ENCODE results near the gene PIPOX. TPM values are rescaled to one million over a fixed set of nuclear protein-coding genes. Genes with fewer than 3 reads are reported as not detected.

Gene PIPOX
- total and polyA plus RNA-seq, 2 experiments from 2014 or later: not detected

- Histone ChIP-seq H3K27me3 (replicated peaks; ENCODE audit: insufficient read depth) (no peaks in the 10 kb centered on the region), H3K4me1 (ENCODE audit: insufficient read depth) (no peaks in the 10 kb centered on the region), H3K9me2 (ENCODE audit: insufficient read depth) (no peaks in the 10 kb centered on the region), H3K4me2 (ENCODE audit: unreplicated experiment) (no peak overlapping the region), H3K4me3 (no peak overlapping the region), H2AFZ (no peak overlapping the region), H3F3A (ENCODE audit: insufficient read depth) (no peaks in the 10 kb centered on the region), H3K36me3 (ENCODE audit: low read depth) (no peaks in the 10 kb centered on the region), H3K79me2 (ENCODE audit: insufficient read depth) (no peaks in the 10 kb centered on the region), H3K9me3 (ENCODE audit: low read depth) (no peaks in the 10 kb centered on the region), H3K9ac (no peak overlapping the region), H3K27ac (no peak overlapping the region), H4K20me1 (ENCODE audit: insufficient read depth) (no peaks in the 10 kb centered on the region)
- in situ Hi-C loops (cut with MboI): no loop called here
- DNase-seq: no peak
- WGBS, 2 experiments (ENCODE audit: low coverage in 1 of 2, low lambda C conversion rate in 2 of 2, missing lambda C conversion rate in 2 of 2): 82 to 86% methylated on average over 6 of the region's 6 CpGs
- TF ChIP-seq EZH2phosphoT487 (IDR thresholded peaks at IDR 0.05; ENCODE audit: insufficient read depth, low read depth) (no peak), EZH2 (IDR thresholded peaks at IDR 0.05; ENCODE audit: insufficient read depth, poor library complexity, severe bottlenecking) (no peak)
These were observed 52.5 kb downstream of the PIPOX start for GRCh38 chr17:29095439-29095838.

DNA sequence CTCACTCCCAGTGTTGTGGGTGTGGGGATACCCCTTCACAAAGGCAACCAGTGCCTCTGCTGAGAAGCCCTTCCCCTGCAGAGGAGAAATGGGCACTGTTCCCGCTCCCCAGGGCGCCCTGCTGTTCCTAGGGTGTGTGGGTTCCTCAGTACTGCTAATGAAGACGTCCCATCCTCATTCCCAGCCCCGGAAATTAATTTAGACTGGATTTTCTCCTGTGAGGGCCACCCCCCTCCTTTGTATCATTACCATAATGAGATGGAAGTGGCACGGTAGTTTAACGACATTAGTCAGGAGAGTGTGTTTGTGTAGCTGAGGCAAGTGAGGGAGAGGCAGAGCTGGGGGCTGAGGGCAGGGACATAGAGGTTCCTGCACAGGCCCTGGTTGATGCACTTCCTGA, 53.2 kb downstream of the PIPOX start:
- in situ Hi-C loops (cut with MboI): no loop called here
- Histone ChIP-seq H3K36me3 (ENCODE audit: low read depth) (no peaks in the 10 kb centered on the region), H3F3A (ENCODE audit: insufficient read depth) (no peaks in the 10 kb centered on the region), H2AFZ (no peak overlapping the region), H3K79me2 (ENCODE audit: insufficient read depth) (no peaks in the 10 kb centered on the region), H3K9me2 (ENCODE audit: insufficient read depth) (no peaks in the 10 kb centered on the region), H3K4me1 (ENCODE audit: insufficient read depth) (no peaks in the 10 kb centered on the region), H3K27ac (no peak overlapping the region), H3K4me2 (ENCODE audit: unreplicated experiment) (no peak overlapping the region), H3K9ac (no peak overlapping the region), H4K20me1 (ENCODE audit: insufficient read depth) (no peaks in the 10 kb centered on the region), H3K27me3 (replicated peaks; ENCODE audit: insufficient read depth) (no peaks in the 10 kb centered on the region), H3K4me3 (no peak overlapping the region), H3K9me3 (ENCODE audit: low read depth) (no peaks in the 10 kb centered on the region)
- 74 to 83% methylated on average over 6 of the region's 6 CpGs for WGBS, 2 experiments (ENCODE audit: low coverage in 1 of 2, low lambda C conversion rate in 2 of 2, missing lambda C conversion rate in 2 of 2)
- TF ChIP-seq EZH2phosphoT487 (IDR thresholded peaks at IDR 0.05; ENCODE audit: insufficient read depth, low read depth) (no peak), EZH2 (IDR thresholded peaks at IDR 0.05; ENCODE audit: insufficient read depth, poor library complexity, severe bottlenecking) (no peak)
- no peak for DNase-seq

- WGBS, 2 experiments (ENCODE audit: low coverage in 1 of 2, low lambda C conversion rate in 2 of 2, missing lambda C conversion rate in 2 of 2): 98% methylated on average over 5 of the region's 5 CpGs
- Histone ChIP-seq H3K9me2 (ENCODE audit: insufficient read depth) (no peaks in the 10 kb centered on the region), H4K20me1 (ENCODE audit: insufficient read depth) (no peaks in the 10 kb centered on the region), H3K27me3 (replicated peaks; ENCODE audit: insufficient read depth) (no peaks in the 10 kb centered on the region), H3K27ac (no peak overlapping the region), H3K79me2 (ENCODE audit: insufficient read depth) (no peaks in the 10 kb centered on the region), H3K36me3 (ENCODE audit: low read depth) (no peaks in the 10 kb centered on the region), H3K9me3 (ENCODE audit: low read depth) (no peaks in the 10 kb centered on the region), H3K4me1 (ENCODE audit: insufficient read depth) (no peaks in the 10 kb centered on the region), H3K4me3 (no peak overlapping the region), H3K9ac (no peak overlapping the region), H2AFZ (no peak overlapping the region), H3K4me2 (ENCODE audit: unreplicated experiment) (no peak overlapping the region), H3F3A (ENCODE audit: insufficient read depth) (no peaks in the 10 kb centered on the region)
- in situ Hi-C loops (cut with MboI): no loop called here
- DNase-seq: no peak
- TF ChIP-seq EZH2phosphoT487 (IDR thresholded peaks at IDR 0.05; ENCODE audit: insufficient read depth, low read depth) (no peak), EZH2 (IDR thresholded peaks at IDR 0.05; ENCODE audit: insufficient read depth, poor library complexity, severe bottlenecking) (no peak)
These were observed 56.6 kb downstream of the PIPOX start for GRCh38 chr17:29099527-29099926.

DNA sequence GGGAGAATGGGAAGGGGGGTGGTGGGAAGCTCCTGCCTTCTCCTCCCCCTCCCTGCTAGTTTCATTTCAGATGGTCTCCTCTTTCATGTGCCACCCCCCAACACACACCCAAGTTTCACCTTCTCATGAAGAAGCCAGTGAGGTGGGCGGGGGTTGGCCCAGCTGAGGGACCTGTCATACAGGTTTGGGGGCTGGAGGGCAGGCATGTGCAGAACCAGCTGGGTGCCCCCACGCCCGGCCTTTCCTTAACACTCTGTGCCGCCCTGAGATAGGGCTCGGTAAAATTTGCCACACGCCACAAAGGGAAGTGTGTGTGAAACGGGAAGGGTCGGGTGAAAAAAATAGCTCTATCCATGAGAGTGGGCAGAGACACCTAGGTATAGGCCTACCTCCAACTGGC, 57.4 kb downstream of the PIPOX start:
- no peak for DNase-seq
- no peak for TF ChIP-seq EZH2 (IDR thresholded peaks at IDR 0.05; ENCODE audit: insufficient read depth, poor library complexity, severe bottlenecking)
- TF ChIP-seq EZH2phosphoT487 (IDR thresholded peaks at IDR 0.05; ENCODE audit: insufficient read depth, low read depth): no peak
- H3K9me2 ChIP-seq (ENCODE audit: insufficient read depth): no peaks in the 10 kb centered on the region
- 94 to 99% methylated on average over 8 of the region's 8 CpGs for WGBS, 2 experiments (ENCODE audit: low coverage in 1 of 2, low lambda C conversion rate in 2 of 2, missing lambda C conversion rate in 2 of 2)
- H3K4me3 ChIP-seq: no peak overlapping the region
- no peaks in the 10 kb centered on the region; the same call in 1 of the 2 replicates for H3K36me3 ChIP-seq (ENCODE audit: low read depth)
- H3F3A ChIP-seq (ENCODE audit: insufficient read depth): no peaks in the 10 kb centered on the region
- no peaks in the 10 kb centered on the region for H3K79me2 ChIP-seq (ENCODE audit: insufficient read depth)
- no peak overlapping the region for H3K9ac ChIP-seq
- no peaks in the 10 kb centered on the region for H3K4me1 ChIP-seq (ENCODE audit: insufficient read depth)
- H4K20me1 ChIP-seq (ENCODE audit: insufficient read depth): no peaks in the 10 kb centered on the region
- no peak overlapping the region for H2AFZ ChIP-seq
- H3K9me3 ChIP-seq (ENCODE audit: low read depth): no peaks in the 10 kb centered on the region
- no peaks in the 10 kb centered on the region for H3K27me3 ChIP-seq (replicated peaks; ENCODE audit: insufficient read depth)
- in situ Hi-C loops (cut with MboI): no loop called here
- H3K4me2 ChIP-seq (ENCODE audit: unreplicated experiment): no peak overlapping the region
- H3K27ac ChIP-seq: no peak overlapping the region

DNA sequence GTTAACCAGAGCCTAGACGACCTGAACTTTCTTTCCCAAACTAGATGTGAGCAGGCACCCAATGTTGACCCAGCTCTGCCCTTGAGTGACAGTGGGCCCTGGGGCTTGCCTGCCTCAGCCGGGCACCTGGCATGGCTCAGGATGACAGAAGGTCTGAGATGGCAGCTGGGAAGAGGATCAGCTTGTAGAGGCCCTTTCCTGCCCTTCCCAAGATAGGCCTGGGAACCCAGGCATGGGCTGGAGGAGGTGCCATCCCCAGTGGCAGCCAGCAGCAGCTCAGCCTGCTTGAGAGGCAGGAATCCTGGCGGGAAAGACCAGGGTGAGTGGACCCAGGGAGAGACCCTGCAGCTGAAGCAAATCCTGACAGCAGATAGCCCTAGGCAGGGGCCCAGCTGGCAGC, 59.1 kb downstream of the PIPOX start:
- no peaks in the 10 kb centered on the region for H3K9me3 ChIP-seq (ENCODE audit: low read depth)
- in situ Hi-C loops (cut with MboI): no loop called here
- H4K20me1 ChIP-seq (ENCODE audit: insufficient read depth): no peaks in the 10 kb centered on the region
- H2AFZ ChIP-seq: no peak overlapping the region
- no peaks in the 10 kb centered on the region for H3F3A ChIP-seq (ENCODE audit: insufficient read depth)
- no peaks in the 10 kb centered on the region; the same call in 1 of the 2 replicates for H3K36me3 ChIP-seq (ENCODE audit: low read depth)
- DNase-seq: no peak
- no peaks in the 10 kb centered on the region for H3K9me2 ChIP-seq (ENCODE audit: insufficient read depth)
- 79 to 90% methylated on average over 3 of the region's 3 CpGs for WGBS, 2 experiments (ENCODE audit: low coverage in 1 of 2, low lambda C conversion rate in 2 of 2, missing lambda C conversion rate in 2 of 2)
- H3K27ac ChIP-seq: no peak overlapping the region
- TF ChIP-seq EZH2phosphoT487 (IDR thresholded peaks at IDR 0.05; ENCODE audit: insufficient read depth, low read depth): no peak
- TF ChIP-seq EZH2 (IDR thresholded peaks at IDR 0.05; ENCODE audit: insufficient read depth, poor library complexity, severe bottlenecking): no peak
- H3K9ac ChIP-seq: no peak overlapping the region
- no peaks in the 10 kb centered on the region for H3K27me3 ChIP-seq (replicated peaks; ENCODE audit: insufficient read depth)
- H3K4me3 ChIP-seq: no peak overlapping the region
- no peak overlapping the region for H3K4me2 ChIP-seq (ENCODE audit: unreplicated experiment)
- no peaks in the 10 kb centered on the region for H3K79me2 ChIP-seq (ENCODE audit: insufficient read depth)
- H3K4me1 ChIP-seq (ENCODE audit: insufficient read depth): no peaks in the 10 kb centered on the region
